CD4-positive, alpha-beta T cell (primary cell): ENCODE results near the gene MMP24OS. TPM values are rescaled to one million over a fixed set of nuclear protein-coding genes. Genes with fewer than 3 reads are reported as not detected.
A peak's percentile ranks its signal among the peaks of the same experiment; 100 is the strongest.

Experiments
- ATAC-seq: fragments of 200-7000 bp; cut with Tn5 transposase; one replicate; pipeline ENCODE4 v1.10.0; 2022; ENCODE audit warnings: mild to moderate bottlenecking; ENCODE audit not compliant: poor library complexity
- CTCF ChIA-PET: fragments of 350-600 bp; sonication (Branson Sonifier 250); formaldehyde crosslinking; loops from one replicate; lab custom pipeline; 2021; ENCODE audit warnings: antibody characterized with exemption, inconsistent platforms; lab: Charles Lee
- POLR2A ChIA-PET: fragments of 350-600 bp; sonication (Branson Sonifier 250); formaldehyde crosslinking; loops from one replicate; lab custom pipeline; 2021; ENCODE audit warnings: antibody characterized with exemption, inconsistent platforms; lab: Charles Lee
- DNase-seq, 14 experiments: peaks; one replicate each; pipeline ENCODE4 v3.0.0-alpha.2; 2013 to 2020; ENCODE audit warnings: mixed read lengths in 2 of 14
- H3K27ac ChIP-seq, 2 donors: one replicate each; pipeline versions ENCODE4 v1.5.1 to v1.7.0; 2013; ENCODE audit warnings: low read length in 2 of 2, low read depth in 1 of 2, mild to moderate bottlenecking in 1 of 2
- H3K27me3 ChIP-seq, 2 experiments: 1 replicate in 1 of 2; 2 replicates in 1 of 2; pipeline versions ENCODE4 v1.6.1 to v1.7.0; 2013; ENCODE audit warnings: low read length in 2 of 2, control low read depth in 1 of 2, mild to moderate bottlenecking in 1 of 2, moderate library complexity in 1 of 2; ENCODE audit not compliant: insufficient read depth in 2 of 2, control insufficient read depth in 1 of 2
- H3K36me3 ChIP-seq: one replicate; pipeline ENCODE4 v1.6.1; 2013; ENCODE audit warnings: low read length, control low read depth; ENCODE audit not compliant: insufficient read depth
- H3K4me1 ChIP-seq: one replicate; pipeline ENCODE4 v1.6.1; 2013; ENCODE audit warnings: low read length, control low read depth; ENCODE audit not compliant: insufficient read depth
- H3K4me3 ChIP-seq: one replicate; pipeline ENCODE4 v1.5.1; 2013; ENCODE audit warnings: mild to moderate bottlenecking, low read length, moderate library complexity
- H3K9me3 ChIP-seq, 2 experiments: 1 replicate in 1 of 2; 2 replicates in 1 of 2; pipeline versions ENCODE4 v1.6.1 to v1.7.0; 2013; ENCODE audit warnings: low read length in 2 of 2, mild to moderate bottlenecking in 2 of 2, control low read depth in 1 of 2, moderate library complexity in 1 of 2; ENCODE audit not compliant: control insufficient read depth in 1 of 2, insufficient read depth in 1 of 2
- H3K27ac Mint-ChIP-seq: one replicate; pipeline ENCODE4 v1.8.0; 2020; ENCODE audit warnings: mixed read lengths
- H3K27me3 Mint-ChIP-seq: one replicate; pipeline ENCODE4 v1.8.0; 2021; ENCODE audit warnings: mixed read lengths
- H3K36me3 Mint-ChIP-seq: one replicate; pipeline ENCODE4 v1.8.0; 2021; ENCODE audit warnings: low read depth, mixed read lengths
- H3K4me1 Mint-ChIP-seq: one replicate; pipeline ENCODE4 v1.8.0; 2021; ENCODE audit warnings: low read depth, mixed read lengths
- H3K4me3 Mint-ChIP-seq: one replicate; pipeline ENCODE4 v1.8.0; 2020; ENCODE audit warnings: mild to moderate bottlenecking, mixed read lengths
- H3K9me3 Mint-ChIP-seq: one replicate; pipeline ENCODE4 v1.8.0; 2020; ENCODE audit warnings: mixed read lengths
- intact Hi-C, 2 experiments: fragments of 100-400 bp; cut with DNase I in 1 of 2; cut with micrococcal nuclease in 1 of 2; formaldehyde crosslinking; loops; one replicate each; pipeline versions ENCODE4 v1.15.1 to v1.9.0; 2023 to 2025; cut with DNase I, micrococcal nuclease
- total RNA-seq, 174 experiments: library from RNA in 2 of 174; stranded (reverse) in 2 of 174; gene quantifications; one replicate each; pipeline ENCODE4 v1.2.3 and lab custom pipeline; 2021 to 2026
- TF ChIP-seq, protein P1 (sequence below): fragments of 200-600 bp; IDR thresholded peaks from one replicate; pipeline ENCODE4 v1.8.0; 2022; ENCODE audit warnings: antibody characterized with exemption, mild to moderate bottlenecking

The MMP24OS gene
- total RNA-seq, 2 experiments from 2014 or later, result 71.8 to 74.8 TPM

DNA sequence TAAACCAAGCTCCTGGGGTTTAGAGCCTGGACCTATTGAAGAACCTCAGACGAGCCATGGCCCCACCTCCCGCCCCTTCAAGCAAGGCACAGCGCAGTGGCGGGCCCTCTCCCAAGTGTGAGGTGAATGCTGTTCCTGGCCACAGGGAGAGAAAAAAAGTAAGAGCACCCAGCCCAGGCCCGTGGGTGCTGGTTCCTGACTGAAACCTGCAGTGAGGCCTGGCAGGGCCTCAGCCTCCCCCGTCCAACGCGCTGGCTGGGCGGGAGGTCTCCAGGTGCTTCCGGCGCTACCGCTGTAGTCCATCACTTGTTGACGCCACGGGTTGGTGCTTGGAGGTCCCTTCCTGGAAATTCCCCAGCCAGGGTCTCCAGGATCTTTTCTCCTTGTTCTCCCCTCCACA is 19.8 kb upstream of the MMP24OS start:
- ATAC-seq, result no peak
- peak in 1 of 14 experiments; percentile 8 for DNase-seq
- H3K4me3 ChIP-seq, result no peak overlapping the region
- Mint-ChIP-seq H3K4me3 (no peak overlapping the region), H3K9me3 (no peaks in the 10 kb centered on the region), H3K27ac (no peak overlapping the region), H3K27me3 (no peaks in the 10 kb centered on the region), H3K4me1 (no peaks in the 10 kb centered on the region), H3K36me3 (no peaks in the 10 kb centered on the region)
- intact Hi-C loops, result no loop called here
- H3K4me1 ChIP-seq, result no peaks in the 10 kb centered on the region
- H3K27ac ChIP-seq, result no peak overlapping the region
- no peaks in the 10 kb centered on the region for H3K36me3 ChIP-seq
- ChIA-PET CTCF (no interaction called here), POLR2A (interaction anchor here (1.2 kb wide), 1 partner anchor 13 kb away, joined by 3 read pairs; the partner anchor contains the start of gene EIF6)
- H3K9me3 ChIP-seq, result no peaks in the 10 kb centered on the region
- no peaks in the 10 kb centered on the region for H3K27me3 ChIP-seq
- TF ChIP-seq, protein P1, sequence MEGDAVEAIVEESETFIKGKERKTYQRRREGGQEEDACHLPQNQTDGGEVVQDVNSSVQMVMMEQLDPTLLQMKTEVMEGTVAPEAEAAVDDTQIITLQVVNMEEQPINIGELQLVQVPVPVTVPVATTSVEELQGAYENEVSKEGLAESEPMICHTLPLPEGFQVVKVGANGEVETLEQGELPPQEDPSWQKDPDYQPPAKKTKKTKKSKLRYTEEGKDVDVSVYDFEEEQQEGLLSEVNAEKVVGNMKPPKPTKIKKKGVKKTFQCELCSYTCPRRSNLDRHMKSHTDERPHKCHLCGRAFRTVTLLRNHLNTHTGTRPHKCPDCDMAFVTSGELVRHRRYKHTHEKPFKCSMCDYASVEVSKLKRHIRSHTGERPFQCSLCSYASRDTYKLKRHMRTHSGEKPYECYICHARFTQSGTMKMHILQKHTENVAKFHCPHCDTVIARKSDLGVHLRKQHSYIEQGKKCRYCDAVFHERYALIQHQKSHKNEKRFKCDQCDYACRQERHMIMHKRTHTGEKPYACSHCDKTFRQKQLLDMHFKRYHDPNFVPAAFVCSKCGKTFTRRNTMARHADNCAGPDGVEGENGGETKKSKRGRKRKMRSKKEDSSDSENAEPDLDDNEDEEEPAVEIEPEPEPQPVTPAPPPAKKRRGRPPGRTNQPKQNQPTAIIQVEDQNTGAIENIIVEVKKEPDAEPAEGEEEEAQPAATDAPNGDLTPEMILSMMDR, result no peak

DNA sequence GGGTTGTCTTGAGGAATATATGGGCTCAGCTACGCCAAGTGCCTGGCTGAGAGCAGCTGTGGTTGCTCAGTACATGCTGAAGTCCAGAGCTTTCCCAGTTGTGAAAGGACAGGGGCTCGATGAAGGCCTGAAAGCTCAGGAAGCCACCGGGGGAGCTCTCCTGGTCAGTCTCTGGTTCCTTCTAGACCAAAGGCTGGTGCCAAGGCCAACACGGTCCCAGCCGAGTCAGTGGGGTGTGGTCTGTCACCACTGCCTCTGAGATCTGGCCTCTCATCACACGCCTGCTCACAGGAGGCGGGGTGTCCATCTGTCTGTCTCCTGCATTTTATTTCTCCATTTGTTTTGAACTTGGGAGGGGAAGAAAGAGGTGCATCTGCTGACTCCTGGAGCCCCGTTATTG is 19.2 kb upstream of the MMP24OS start:
- Mint-ChIP-seq H3K4me3 (no peak overlapping the region), H3K9me3 (no peaks in the 10 kb centered on the region), H3K27me3 (no peaks in the 10 kb centered on the region), H3K27ac (no peak overlapping the region), H3K4me1 (no peaks in the 10 kb centered on the region), H3K36me3 (no peaks in the 10 kb centered on the region)
- Histone ChIP-seq H3K36me3 (no peaks in the 10 kb centered on the region), H3K27me3 (no peaks in the 10 kb centered on the region), H3K9me3 (no peaks in the 10 kb centered on the region), H3K4me1 (no peaks in the 10 kb centered on the region), H3K27ac (no peak overlapping the region), H3K4me3 (no peak overlapping the region)
- ChIA-PET CTCF (no interaction called here), POLR2A (interaction anchor here (0.5 kb wide), 1 partner anchor 420 kb away, joined by 3 read pairs; no protein-coding TSS in a partner anchor)
- ATAC-seq, result no peak
- TF ChIP-seq, protein P1, result no peak
- intact Hi-C loops, result no loop called here
- DNase-seq, result peak in 1 of 14 experiments; percentile 8

DNA sequence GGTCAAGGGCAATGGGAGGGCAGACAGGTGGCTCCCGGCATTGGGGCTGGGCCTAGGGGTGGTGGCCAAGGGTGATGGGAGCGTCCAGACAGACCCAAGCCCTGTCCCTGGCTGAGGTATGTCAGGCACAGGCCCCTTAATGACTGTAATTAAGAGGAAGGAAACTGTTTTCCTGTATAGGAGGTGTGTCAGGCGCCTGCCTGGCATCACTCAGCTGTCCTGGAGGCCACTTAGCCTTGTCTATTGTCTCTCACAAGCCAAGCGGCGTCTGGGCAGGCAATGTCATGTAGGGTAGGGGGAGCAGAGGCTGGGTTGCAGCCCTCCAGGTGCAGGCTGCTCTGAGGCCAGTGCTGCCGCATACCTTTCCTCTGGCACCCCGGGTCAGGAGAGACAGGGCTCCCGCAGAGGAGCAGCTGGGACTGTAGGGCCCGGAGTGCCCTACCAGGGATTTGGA is 18.2 kb upstream of the MMP24OS start:
- DNase-seq (no peak), ATAC-seq (no peak)
- H3K27ac ChIP-seq, result no peak overlapping the region
- no peaks in the 10 kb centered on the region for H3K9me3 ChIP-seq
- TF ChIP-seq, protein P1, result no peak
- H3K27ac Mint-ChIP-seq, result no peak overlapping the region
- no peaks in the 10 kb centered on the region for H3K4me1 ChIP-seq
- ChIA-PET CTCF (no interaction called here), POLR2A (no interaction called here)
- H3K4me3 ChIP-seq, result no peak overlapping the region
- H3K36me3 Mint-ChIP-seq, result no peaks in the 10 kb centered on the region
- no peaks in the 10 kb centered on the region for H3K36me3 ChIP-seq
- H3K4me1 Mint-ChIP-seq, result no peaks in the 10 kb centered on the region
- H3K4me3 Mint-ChIP-seq, result no peak overlapping the region
- H3K27me3 ChIP-seq, result no peaks in the 10 kb centered on the region
- H3K27me3 Mint-ChIP-seq, result no peaks in the 10 kb centered on the region
- no peaks in the 10 kb centered on the region for H3K9me3 Mint-ChIP-seq
- intact Hi-C loops, result no loop called here
